ENCODE results near the gene DPY30. TPM values are rescaled to one million over a fixed set of nuclear protein-coding genes. Genes with fewer than 3 reads are reported as not detected.

Gene DPY30
- 100 to 1,000 TPM in 1 of 2 donors, 10 to 100 TPM in 1; 77.2 to 115 TPM for polyA plus RNA-seq

DNA sequence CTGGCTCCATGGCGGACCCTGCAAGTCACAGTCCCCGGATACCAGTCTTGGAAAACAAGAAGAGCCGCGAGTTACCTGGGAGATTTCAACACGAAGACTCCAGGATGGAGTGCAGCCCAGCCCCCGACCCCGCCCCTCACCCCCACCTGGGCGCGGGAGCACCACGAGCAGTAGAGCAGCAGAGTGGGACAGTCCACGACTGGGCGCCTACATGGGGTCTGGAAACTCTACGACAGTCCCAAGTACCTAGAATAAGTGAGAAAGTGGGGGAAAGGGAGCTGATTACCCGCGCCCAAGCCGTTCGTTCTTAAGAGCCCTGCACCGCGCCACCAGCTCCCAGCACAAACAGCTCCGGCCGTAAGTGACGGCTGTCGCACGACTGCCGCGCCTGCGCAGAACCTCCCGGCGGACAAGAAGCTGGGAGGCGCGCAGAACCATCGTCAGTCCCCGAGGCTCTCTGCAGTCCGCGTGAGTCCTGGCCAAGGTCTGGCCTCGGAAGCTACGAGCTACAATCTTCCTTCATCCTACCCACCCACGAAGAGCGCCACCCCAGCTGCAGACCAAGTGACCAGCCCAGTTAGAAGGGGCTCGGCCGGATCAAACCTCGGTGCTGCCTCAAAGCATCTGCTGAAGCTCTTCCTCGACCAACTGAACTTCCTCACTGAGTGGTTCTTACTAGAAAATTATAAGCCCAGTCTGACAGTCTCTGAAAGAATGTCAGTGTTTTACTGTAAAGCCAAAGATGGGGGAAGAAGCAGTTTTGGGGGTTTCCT lies at the start of gene DPY30:
DPY30 (minus strand) TSS at position 359 of the 773 bp plus-strand sequence; CDS start at position 10, 349 bp downstream.
- no peaks in the 10 kb centered on the region for H3K36me3 ChIP-seq (ENCODE audit: control insufficient read depth in 2 of 2, insufficient read depth in 2 of 2, low read length in 1 of 2)
- H3K4me1 ChIP-seq (ENCODE audit: control insufficient read depth in 2 of 2, insufficient read depth in 2 of 2, low read length in 1 of 2), result no peaks in the 10 kb centered on the region
- H3K4me3 ChIP-seq (ENCODE audit: low read depth in 1 of 2, low read length in 2 of 2), result peak within 1 kb of the TSS; percentile 56 to 96
- 1% methylated on average over 27 to 43 of the region's 43 CpGs for WGBS, 2 donors
- no peaks in the 10 kb centered on the region for H3K9me3 ChIP-seq (ENCODE audit: control insufficient read depth in 2 of 2, insufficient read depth in 1 of 2, low read depth in 1 of 2, low read length in 1 of 2)
- no peaks in the 10 kb centered on the region for H3K27me3 ChIP-seq (ENCODE audit: control insufficient read depth in 1 of 2, insufficient read depth in 2 of 2, low read length in 2 of 2)
- peak within 1 kb of the TSS; percentile 75 to 94 for H3K27ac ChIP-seq (ENCODE audit: low read depth in 2 of 2, low read length in 1 of 2)

GRCh38 chr2:32074134-32074506 lies 34.5 kb upstream of the DPY30 start:
- no peaks in the 10 kb centered on the region for H3K27me3 ChIP-seq (ENCODE audit: control insufficient read depth in 1 of 2, insufficient read depth in 2 of 2, low read length in 2 of 2)
- H3K36me3 ChIP-seq (ENCODE audit: control insufficient read depth in 2 of 2, insufficient read depth in 2 of 2, low read length in 1 of 2), result no peaks in the 10 kb centered on the region
- no peak overlapping the region for H3K27ac ChIP-seq (ENCODE audit: low read depth in 2 of 2, low read length in 1 of 2)
- H3K4me1 ChIP-seq (ENCODE audit: control insufficient read depth in 2 of 2, insufficient read depth in 2 of 2, low read length in 1 of 2), result no peaks in the 10 kb centered on the region
- WGBS, 2 donors, result 77 to 94% methylated on average over 2 of the region's 2 CpGs
- no peak overlapping the region for H3K4me3 ChIP-seq (ENCODE audit: low read depth in 1 of 2, low read length in 2 of 2)
- H3K9me3 ChIP-seq (ENCODE audit: control insufficient read depth in 2 of 2, insufficient read depth in 1 of 2, low read depth in 1 of 2, low read length in 1 of 2), result no peaks in the 10 kb centered on the region

DNA sequence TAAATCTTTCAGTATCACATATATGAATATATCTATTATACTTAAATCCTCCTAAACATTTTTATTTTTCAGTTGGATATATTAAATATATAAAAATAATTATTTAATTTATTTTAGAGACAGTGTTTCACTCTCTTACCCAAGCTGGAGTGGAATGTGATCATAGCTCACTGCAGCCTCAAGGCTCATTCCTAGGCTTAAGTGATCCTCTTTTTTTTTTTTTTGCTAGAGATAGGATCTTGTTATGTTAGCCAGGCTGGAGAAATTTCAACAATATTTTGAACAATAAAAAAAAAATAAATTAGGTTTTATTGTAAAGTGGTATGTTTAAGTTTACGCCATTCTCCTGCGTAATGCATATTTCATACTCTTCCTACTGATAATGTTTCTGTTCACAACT lies 27.9 kb upstream of the DPY30 start:
- no peaks in the 10 kb centered on the region for H3K9me3 ChIP-seq (ENCODE audit: control insufficient read depth in 2 of 2, insufficient read depth in 1 of 2, low read depth in 1 of 2, low read length in 1 of 2)
- 97 to 99% methylated on average over 2 of the region's 2 CpGs for WGBS, 2 donors
- no peaks in the 10 kb centered on the region for H3K27me3 ChIP-seq (ENCODE audit: control insufficient read depth in 1 of 2, insufficient read depth in 2 of 2, low read length in 2 of 2)
- H3K27ac ChIP-seq (ENCODE audit: low read depth in 2 of 2, low read length in 1 of 2), result no peak overlapping the region
- H3K36me3 ChIP-seq (ENCODE audit: control insufficient read depth in 2 of 2, insufficient read depth in 2 of 2, low read length in 1 of 2), result no peaks in the 10 kb centered on the region
- no peaks in the 10 kb centered on the region for H3K4me1 ChIP-seq (ENCODE audit: control insufficient read depth in 2 of 2, insufficient read depth in 2 of 2, low read length in 1 of 2)
- no peak overlapping the region for H3K4me3 ChIP-seq (ENCODE audit: low read depth in 1 of 2, low read length in 2 of 2)

DNA sequence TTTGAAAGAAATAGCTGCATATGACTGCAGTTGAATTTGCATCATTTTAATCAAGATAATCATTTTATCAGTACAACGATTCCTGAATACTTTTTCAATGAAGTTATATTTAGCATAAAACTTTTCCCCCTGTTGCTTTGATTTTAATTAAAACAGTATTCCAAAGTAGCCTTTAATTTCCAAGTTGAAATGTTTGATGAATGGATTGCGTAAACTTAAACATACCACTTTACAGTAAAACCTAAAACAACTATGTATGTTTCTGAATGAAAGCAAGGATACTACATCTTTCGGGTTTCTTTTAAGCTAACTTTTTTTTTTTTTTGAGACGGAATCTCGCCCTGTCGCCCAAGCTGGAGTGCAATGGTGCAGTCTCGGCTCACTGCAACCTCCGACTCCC lies 25.1 kb upstream of the DPY30 start:
- Histone ChIP-seq H3K4me3 (ENCODE audit: low read depth in 1 of 2, low read length in 2 of 2) (peak overlapping the region; percentile 65 to 88), H3K27me3 (ENCODE audit: control insufficient read depth in 1 of 2, insufficient read depth in 2 of 2, low read length in 2 of 2) (no peaks in the 10 kb centered on the region), H3K27ac (ENCODE audit: low read depth in 2 of 2, low read length in 1 of 2) (no peak overlapping the region), H3K4me1 (ENCODE audit: control insufficient read depth in 2 of 2, insufficient read depth in 2 of 2, low read length in 1 of 2) (no peaks in the 10 kb centered on the region), H3K9me3 (ENCODE audit: control insufficient read depth in 2 of 2, insufficient read depth in 1 of 2, low read depth in 1 of 2, low read length in 1 of 2) (no peaks in the 10 kb centered on the region), H3K36me3 (ENCODE audit: control insufficient read depth in 2 of 2, insufficient read depth in 2 of 2, low read length in 1 of 2) (no peaks in the 10 kb centered on the region)
- WGBS, 2 donors, result 77 to 79% methylated on average over 8 of the region's 8 CpGs

- no peaks in the 10 kb centered on the region for H3K4me1 ChIP-seq (ENCODE audit: control insufficient read depth in 2 of 2, insufficient read depth in 2 of 2, low read length in 1 of 2)
- no peaks in the 10 kb centered on the region for H3K36me3 ChIP-seq (ENCODE audit: control insufficient read depth in 2 of 2, insufficient read depth in 2 of 2, low read length in 1 of 2)
- WGBS, 2 donors, result 0% methylated on average over 40 of the region's 40 CpGs
These were observed 24.5 kb upstream of the DPY30 start for GRCh38 chr2:32064021-32064601.

DNA sequence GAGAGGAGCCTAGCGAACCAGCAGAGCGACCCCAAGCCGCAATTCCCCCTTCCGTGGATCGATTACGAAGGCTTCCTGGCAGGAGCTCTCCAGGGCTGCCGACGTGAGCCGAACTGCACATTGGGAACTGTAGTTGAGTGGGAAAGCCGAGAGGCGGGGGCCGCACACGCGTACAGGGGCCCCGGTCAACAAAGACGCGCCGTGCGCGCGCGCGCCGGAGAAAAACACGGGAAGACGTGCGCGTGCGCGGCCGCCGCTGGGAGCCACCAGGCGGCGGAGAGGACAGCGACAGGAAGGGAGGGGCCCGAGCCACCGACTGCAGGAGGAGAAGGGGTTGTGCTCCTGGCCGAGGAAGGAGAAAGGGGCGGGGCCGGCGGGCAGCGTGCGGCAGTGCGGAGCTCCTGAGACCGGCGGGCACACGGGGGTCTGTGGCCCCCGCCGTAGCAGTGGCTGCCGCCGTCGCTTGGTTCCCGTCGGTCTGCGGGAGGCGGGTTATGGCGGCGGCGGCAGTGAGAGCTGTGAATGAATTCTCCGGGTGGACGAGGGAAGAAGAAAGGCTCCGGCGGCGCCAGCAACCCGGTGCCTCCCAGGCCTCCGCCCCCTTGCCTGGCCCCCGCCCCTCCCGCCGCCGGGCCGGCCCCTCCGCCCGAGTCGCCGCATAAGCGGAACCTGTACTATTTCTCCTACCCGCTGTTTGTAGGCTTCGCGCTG lies 23.9 kb upstream of the DPY30 start, which contains the start of gene SPAST:
SPAST (plus strand) TSS at position 247 of the 711 bp plus-strand sequence; CDS start at position 523, 276 bp downstream.
- H3K9me3 ChIP-seq (ENCODE audit: control insufficient read depth in 2 of 2, insufficient read depth in 1 of 2, low read depth in 1 of 2, low read length in 1 of 2), result no peaks in the 10 kb centered on the region
- peak within 1 kb of the TSS; percentile 94 to 96 for H3K27ac ChIP-seq (ENCODE audit: low read depth in 2 of 2, low read length in 1 of 2)
- H3K27me3 ChIP-seq (ENCODE audit: control insufficient read depth in 1 of 2, insufficient read depth in 2 of 2, low read length in 2 of 2), result no peaks in the 10 kb centered on the region
- H3K4me3 ChIP-seq (ENCODE audit: low read depth in 1 of 2, low read length in 2 of 2), result peak within 1 kb of the TSS; percentile 65 to 88
- no peaks in the 10 kb centered on the region for H3K4me1 ChIP-seq (ENCODE audit: control insufficient read depth in 2 of 2, insufficient read depth in 2 of 2, low read length in 1 of 2)
- 0% methylated on average over 65 to 79 of the region's 79 CpGs for WGBS, 2 donors
- H3K36me3 ChIP-seq (ENCODE audit: control insufficient read depth in 2 of 2, insufficient read depth in 2 of 2, low read length in 1 of 2), result no peaks in the 10 kb centered on the region

More at GRCh38 chr2:32064021-32064601, 24.5 kb upstream of the DPY30 start:
- Histone ChIP-seq H3K27ac (ENCODE audit: low read depth in 2 of 2, low read length in 1 of 2) (peak overlapping the region; percentile 94 to 96), H3K27me3 (ENCODE audit: control insufficient read depth in 1 of 2, insufficient read depth in 2 of 2, low read length in 2 of 2) (no peaks in the 10 kb centered on the region), H3K4me3 (ENCODE audit: low read depth in 1 of 2, low read length in 2 of 2) (peak overlapping the region; percentile 65 to 88), H3K9me3 (ENCODE audit: control insufficient read depth in 2 of 2, insufficient read depth in 1 of 2, low read depth in 1 of 2, low read length in 1 of 2) (no peaks in the 10 kb centered on the region)

DNA sequence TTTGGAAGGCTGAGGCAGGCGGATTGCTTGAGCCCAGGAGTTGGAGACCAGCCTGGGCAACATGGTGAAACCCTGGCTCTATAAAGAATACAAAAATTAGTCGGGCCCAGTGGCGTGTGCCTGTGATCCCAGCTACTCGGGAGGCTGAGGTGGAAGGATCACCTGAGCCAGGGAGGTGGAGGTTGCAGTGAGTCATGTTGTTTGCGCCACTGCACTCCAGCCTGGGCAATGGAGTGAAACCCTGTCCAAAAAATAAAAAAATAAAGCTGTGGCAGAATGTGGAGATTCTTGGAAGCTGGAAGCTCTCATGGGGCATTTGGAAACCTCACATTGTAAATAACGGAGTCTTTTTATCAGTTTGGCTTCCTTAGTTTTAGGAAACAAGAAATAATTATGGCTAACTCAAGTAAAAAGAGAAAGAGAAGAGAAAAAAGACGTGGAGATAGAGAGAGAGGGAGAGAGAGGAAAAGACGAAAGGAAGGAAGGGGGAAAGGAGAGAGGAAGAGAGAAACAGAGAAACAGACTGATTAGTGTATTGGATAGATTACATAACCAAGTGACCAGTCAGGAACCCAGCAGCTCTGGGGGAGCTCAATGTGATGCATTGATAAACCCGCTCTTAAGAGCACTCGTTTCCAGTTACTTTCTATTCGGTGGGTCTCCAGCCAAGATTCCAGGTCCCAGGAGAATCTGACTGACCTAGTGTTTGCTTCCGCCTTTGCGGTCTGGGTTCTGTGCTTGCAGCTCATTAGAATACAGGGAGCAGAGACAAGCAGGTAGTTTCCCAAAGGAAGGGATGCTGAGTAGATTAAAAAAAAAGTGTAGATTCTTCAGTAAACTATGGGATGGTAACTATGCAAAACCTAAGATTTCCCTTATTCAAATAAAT lies 22.6 kb upstream of the DPY30 start:
- H3K9me3 ChIP-seq (ENCODE audit: control insufficient read depth in 2 of 2, insufficient read depth in 1 of 2, low read depth in 1 of 2, low read length in 1 of 2), result no peaks in the 10 kb centered on the region
- H3K27me3 ChIP-seq (ENCODE audit: control insufficient read depth in 1 of 2, insufficient read depth in 2 of 2, low read length in 2 of 2), result no peaks in the 10 kb centered on the region
- H3K4me3 ChIP-seq (ENCODE audit: low read depth in 1 of 2, low read length in 2 of 2), result peak overlapping the region in 1 of 2 donors; percentile 88
- 48 to 49% methylated on average over 13 of the region's 13 CpGs for WGBS, 2 donors
- no peaks in the 10 kb centered on the region for H3K4me1 ChIP-seq (ENCODE audit: control insufficient read depth in 2 of 2, insufficient read depth in 2 of 2, low read length in 1 of 2)
- no peaks in the 10 kb centered on the region for H3K36me3 ChIP-seq (ENCODE audit: control insufficient read depth in 2 of 2, insufficient read depth in 2 of 2, low read length in 1 of 2)
- H3K27ac ChIP-seq (ENCODE audit: low read depth in 2 of 2, low read length in 1 of 2), result peak overlapping the region in 1 of 2 donors; percentile 20

GRCh38 chr2:32061430-32061829 lies 21.8 kb upstream of the DPY30 start:
- Histone ChIP-seq H3K27ac (ENCODE audit: low read depth in 2 of 2, low read length in 1 of 2) (no peak overlapping the region), H3K4me3 (ENCODE audit: low read depth in 1 of 2, low read length in 2 of 2) (no peak overlapping the region), H3K9me3 (ENCODE audit: control insufficient read depth in 2 of 2, insufficient read depth in 1 of 2, low read depth in 1 of 2, low read length in 1 of 2) (no peaks in the 10 kb centered on the region), H3K36me3 (ENCODE audit: control insufficient read depth in 2 of 2, insufficient read depth in 2 of 2, low read length in 1 of 2) (no peaks in the 10 kb centered on the region), H3K4me1 (ENCODE audit: control insufficient read depth in 2 of 2, insufficient read depth in 2 of 2, low read length in 1 of 2) (no peaks in the 10 kb centered on the region), H3K27me3 (ENCODE audit: control insufficient read depth in 1 of 2, insufficient read depth in 2 of 2, low read length in 2 of 2) (no peaks in the 10 kb centered on the region)
- WGBS, 2 donors, result 95 to 98% methylated on average over 8 of the region's 8 CpGs

- no peak overlapping the region for H3K27ac ChIP-seq (ENCODE audit: low read depth in 2 of 2, low read length in 1 of 2)
- no peak overlapping the region for H3K4me3 ChIP-seq (ENCODE audit: low read depth in 1 of 2, low read length in 2 of 2)
- H3K9me3 ChIP-seq (ENCODE audit: control insufficient read depth in 2 of 2, insufficient read depth in 1 of 2, low read depth in 1 of 2, low read length in 1 of 2), result no peaks in the 10 kb centered on the region
- H3K27me3 ChIP-seq (ENCODE audit: control insufficient read depth in 1 of 2, insufficient read depth in 2 of 2, low read length in 2 of 2), result no peaks in the 10 kb centered on the region
- no peaks in the 10 kb centered on the region for H3K4me1 ChIP-seq (ENCODE audit: control insufficient read depth in 2 of 2, insufficient read depth in 2 of 2, low read length in 1 of 2)
- H3K36me3 ChIP-seq (ENCODE audit: control insufficient read depth in 2 of 2, insufficient read depth in 2 of 2, low read length in 1 of 2), result no peaks in the 10 kb centered on the region
- 90 to 94% methylated on average over 2 of the region's 2 CpGs for WGBS, 2 donors
These were observed 20.7 kb upstream of the DPY30 start for GRCh38 chr2:32060266-32060665.
